ENCODE measurements around the gene VIT.

VIT gene

DNA sequence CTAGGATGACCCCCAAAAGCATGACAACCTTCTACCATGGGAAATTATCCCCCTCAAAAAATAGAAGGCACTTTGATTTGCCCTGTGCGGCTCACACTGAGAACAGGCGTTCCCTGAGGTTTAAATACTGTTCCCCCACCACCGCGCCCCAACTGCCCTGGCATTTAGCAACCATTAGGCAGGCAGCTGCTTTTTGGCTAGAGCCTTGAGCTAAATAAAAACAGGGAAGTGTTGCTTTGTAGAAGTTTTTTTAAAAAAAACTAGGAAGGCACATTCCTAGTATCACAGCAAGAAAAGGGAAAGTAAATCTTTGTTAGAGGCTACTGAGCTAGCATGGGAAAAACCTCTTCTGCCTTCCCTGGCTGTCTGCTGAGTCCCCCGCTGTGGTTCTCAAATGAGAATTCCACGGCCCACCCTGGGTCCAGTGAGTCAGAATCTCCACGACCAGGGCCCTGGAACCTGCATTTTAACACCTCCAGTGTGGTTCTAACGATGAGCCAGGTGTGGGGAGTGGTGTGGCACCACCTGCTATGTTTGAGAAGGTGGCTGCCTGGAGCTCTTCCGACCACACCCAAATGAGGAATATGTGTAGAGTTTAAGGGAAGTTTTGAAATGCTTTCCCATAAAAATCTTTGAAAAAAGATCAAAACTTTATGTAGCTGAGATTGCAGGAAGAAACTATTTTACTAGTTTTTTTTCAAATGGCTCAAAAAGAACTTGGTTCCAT lies 66.4 kb downstream of the VIT start:
- no peak for DNase-seq (ENCODE audit: low read depth in 2 of 2)

DNA sequence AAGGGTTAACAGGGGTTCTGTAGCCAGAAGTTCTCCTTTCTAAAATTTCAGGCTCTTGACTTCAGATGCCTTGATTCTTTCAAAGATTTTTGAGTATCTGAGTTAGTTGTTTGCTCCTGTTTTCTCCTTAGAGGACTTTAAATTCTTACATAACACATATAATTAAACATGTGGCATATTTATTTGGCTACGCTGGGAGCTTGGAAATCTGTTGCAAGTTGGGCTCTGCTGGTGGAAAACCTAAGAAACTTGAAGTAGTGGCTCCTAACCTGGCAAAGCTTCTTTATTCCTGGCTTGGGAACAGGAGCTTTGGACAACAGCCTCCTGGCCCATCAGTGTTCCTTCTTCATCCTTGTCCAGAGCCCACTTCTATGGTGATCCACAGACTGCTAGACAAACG lies 72.6 kb downstream of the VIT start:
- no peak for DNase-seq (ENCODE audit: low read depth in 2 of 2)

DNA sequence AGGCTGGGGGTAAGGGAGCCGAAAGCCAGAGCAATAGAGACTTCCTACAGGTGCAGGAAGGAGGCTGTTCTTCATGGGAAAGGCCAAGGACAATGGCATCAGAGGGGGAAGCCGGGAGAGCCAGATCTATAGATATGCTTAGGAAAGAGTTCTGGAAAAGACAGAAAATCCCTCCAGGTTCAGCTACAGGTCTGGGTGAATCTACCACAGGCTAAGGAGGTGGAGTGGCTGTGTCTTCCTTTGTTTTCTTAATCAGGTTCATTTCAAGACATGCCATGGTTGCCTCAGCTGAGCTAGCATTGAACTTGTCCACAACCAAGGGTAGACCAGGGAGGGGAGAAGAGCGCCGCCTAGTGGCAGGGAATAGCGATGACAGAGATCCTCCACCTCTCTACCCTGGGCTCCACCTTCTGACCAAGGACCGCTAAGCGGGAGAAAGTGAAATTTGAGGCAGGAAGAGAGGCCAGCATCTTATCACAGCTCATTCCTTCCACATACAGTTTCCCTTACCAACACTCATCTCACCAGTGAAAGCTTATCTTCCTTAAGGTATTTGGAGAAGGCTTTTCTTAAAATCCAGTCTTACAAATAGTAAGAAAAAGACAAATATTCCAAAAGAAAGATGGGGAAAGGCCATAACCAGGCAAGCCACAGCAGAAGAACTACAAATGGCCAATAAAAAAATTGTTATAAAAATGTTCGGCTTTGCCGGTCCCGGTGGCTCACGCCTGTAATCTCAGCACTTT lies 74.2 kb downstream of the VIT start:
- DNase-seq (ENCODE audit: low read depth in 2 of 2), result peak; percentile 17 to 31

DNA sequence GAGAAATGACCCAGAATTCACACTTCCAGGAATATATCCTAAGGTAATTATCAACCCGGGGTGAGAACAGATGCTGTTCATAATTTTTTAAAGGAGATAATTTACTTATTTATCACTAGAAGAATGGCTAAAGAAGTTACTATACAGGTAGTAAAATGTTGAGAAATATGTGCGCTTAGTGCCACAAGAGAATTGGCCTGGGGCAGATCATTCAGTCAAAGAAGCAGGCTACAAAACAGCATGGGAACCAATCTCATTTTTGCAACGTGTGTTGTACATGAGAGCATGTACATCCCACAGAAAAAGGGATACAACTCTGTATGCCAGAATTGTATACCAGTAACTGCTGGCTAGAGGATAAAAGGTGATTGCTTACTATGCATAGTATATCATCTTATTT lies 75.2 kb downstream of the VIT start:
- DNase-seq (ENCODE audit: low read depth in 2 of 2), result no peak

DNA sequence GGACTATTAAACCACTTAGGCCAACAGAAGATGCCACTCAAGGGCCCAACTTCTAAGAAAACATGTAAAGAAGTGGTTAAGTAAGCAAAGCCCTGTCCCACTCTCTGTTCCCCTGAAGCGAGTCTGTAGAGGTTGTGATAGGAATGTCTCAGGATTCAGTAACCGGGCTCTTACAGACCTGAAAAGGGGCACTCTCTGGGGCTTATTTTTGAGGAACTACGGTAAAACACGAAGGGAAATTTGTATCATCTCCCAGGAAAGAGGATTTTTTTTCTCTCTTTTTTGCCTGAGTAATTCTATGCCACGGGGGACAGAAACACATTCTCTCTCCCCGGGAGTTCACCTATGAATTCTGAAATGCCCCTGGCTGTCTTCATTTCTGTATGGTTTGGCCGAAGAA lies 77.4 kb downstream of the VIT start:
- no peak for DNase-seq (ENCODE audit: low read depth in 2 of 2)

DNA sequence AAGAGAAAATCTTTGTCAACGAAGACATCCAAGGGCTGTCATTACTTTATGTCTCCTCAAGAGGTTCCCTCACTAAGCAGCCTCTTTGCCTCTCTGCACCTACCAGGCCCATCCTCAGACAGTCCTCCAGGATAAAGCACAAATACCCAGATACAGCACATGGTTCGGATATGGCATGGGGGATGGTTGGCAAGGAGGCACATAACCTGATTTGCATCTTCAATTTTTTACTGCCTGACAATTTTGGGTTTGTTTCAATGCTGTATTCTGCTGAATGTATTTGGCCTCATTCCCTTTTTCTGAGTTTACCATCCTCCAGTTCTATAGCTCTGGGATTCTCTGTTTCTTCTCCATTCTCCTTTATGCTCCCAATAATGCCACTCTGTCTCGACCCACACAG lies 78.8 kb downstream of the VIT start:
- no peak for DNase-seq (ENCODE audit: low read depth in 2 of 2)

DNA sequence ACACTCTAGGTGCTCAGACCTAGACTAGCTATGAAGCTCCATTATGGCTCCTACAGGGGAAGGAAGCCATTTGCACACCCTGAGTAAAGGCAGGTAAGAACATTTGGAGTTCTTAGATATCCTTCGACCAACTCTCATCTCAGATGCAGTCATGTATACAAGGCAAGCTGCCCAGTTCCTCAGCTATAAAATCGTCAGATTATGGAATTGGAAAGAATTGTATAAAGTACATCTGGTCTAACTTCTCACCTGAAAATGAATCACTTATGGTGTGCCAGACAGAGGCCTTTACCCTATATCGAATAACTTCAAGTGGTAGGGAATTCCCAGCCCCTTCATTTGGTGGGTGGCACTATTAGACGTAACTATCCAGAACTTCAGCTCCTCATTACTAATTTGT lies 79.3 kb downstream of the VIT start:
- no peak for DNase-seq (ENCODE audit: low read depth in 2 of 2)

DNA sequence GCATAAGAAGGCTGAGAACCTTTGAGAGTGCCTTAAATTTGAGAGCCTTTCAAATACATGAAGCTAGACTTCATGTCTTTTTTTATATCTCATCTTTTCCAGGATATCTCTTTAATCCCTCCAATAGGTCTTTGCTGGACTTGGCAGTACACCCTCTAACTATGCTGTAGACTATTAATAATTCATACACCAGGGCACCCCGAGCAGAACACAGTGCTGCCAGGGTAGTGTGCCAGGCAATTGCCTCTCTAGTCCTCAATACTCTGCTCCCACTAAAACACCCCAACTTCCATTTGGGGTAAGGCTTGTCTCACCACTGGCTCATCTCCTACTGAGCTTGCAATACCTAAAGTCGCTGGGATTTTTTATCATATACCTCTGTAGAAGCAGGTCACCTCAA lies 80.8 kb downstream of the VIT start:
- DNase-seq (ENCODE audit: low read depth in 2 of 2), result no peak

DNA sequence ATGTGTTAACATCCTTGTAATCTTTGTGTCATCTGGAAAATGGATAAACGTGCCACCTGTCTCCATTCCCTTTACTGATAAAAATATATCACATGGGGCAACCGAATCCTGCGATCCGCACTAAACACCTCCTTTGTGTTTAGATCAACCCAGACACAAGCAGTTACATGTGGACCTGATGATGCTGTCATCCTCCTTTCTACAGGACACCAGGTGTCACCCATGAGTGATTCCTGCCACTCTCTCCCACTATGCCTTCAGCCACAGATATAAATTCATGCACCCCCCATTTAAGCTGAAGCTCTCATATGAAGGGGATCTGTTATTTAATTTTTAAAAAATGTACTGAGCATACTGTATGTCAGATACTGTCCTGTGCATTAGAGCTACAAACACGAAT lies 81.3 kb downstream of the VIT start:
- DNase-seq (ENCODE audit: low read depth in 2 of 2), result no peak

DNA sequence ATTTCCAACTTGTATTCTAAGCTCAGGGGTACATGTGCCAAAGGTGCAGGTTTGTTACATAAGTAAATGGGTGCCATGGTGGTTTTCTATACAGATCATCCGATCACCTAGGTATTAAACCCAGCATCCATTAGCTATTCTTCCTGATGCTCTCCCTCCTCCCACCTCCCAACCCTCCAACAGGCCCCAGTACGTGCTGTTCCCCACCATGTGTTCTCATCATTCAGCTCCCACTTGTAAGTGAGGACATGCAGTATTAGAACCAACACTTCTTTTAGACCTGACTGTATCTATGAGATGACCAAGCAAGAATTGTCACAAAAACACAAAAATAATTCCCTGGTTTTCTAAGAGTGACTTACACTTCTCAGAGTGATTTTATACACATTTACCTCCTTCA lies 83.0 kb downstream of the VIT start:
- DNase-seq (ENCODE audit: low read depth in 2 of 2), result no peak

DNA sequence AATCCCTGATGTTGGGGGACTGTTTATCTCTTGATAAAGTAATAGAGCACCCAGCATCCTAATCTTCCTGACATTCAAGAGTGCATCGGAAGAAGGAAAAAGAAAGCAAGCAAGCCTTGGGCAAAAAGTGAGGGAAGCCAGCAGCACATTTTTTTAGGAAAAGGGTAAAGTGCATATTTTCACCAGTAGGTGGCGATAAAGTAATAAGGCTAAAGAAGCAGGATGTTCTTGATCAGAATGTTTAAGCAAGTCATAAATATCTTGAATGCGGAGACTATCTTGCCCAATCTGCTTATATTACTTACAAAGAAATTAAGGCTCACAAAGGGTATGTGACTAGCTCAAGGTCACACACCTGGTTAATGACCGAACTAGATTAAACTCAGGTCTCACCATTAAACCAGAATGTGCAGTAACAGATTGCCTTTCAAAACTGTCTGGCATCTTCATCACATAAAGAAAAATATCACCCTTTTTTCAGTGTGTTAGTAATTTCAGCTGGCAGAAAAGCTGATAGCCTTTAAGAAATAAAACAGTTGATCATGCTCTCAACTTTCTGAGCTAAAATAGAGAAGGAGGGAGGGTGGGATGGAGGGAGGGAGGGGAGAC lies 83.8 kb downstream of the VIT start:
- DNase-seq (ENCODE audit: low read depth in 2 of 2), result peak in 1 of 2 donors; percentile 14

DNA sequence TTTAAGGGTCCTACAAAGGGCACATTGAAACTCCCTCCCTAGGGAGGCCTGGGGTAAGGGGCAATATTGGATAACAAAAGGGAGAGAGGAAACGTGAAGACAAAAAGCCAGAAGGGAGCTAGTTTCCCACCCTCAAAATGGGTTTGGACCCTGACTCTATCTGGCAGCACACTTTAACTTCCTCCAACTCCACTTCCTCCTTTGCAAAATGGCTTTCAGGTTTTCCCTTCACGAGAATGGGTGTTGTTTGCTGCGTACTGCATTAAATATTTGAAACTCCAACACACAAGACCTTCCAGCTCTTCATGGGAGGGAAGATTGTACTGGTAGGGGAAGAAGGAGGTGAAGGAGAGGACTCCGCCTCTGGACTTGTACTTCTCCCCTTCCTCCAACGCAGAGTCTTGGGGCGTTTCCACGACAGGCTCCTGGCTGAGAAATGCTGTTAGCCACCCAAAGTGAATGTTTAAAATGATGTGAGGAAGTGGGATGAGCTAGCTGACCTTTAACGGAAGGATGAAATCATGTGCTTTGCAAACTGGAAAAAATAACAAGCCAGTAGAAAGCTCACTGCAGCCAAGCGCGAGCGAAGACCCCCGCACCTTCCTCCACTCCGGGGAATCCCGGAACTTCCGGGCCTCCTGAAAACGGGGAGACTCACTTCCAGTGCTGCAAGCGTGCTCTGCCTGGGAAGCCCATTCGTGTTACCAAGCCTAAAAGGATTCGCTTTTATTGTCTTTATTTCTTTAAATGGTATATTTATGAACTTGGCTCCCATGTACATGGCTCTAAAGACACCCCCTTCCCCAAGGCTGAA lies 85.6 kb downstream of the VIT start:
- DNase-seq (ENCODE audit: low read depth in 2 of 2), result no peak

DNA sequence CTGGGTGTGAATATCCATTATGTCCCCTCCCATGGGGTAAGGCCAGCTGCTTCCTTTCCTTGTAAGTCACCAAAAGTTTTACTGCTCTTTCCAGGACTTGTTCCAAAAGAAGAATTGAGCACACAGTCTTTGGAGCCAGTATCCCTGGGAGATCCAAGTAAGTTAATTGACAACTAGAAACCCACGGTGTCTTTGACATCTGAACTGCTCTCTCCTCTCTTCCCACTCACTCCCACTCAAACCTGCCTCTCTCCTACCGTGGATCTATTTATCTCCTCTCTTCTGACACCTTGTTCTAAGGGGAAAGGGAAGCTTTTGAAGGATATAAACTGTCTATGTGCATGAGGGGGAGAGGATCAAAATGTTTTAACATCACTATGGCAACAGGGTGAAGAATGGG lies 86.7 kb downstream of the VIT start:
- no peak for DNase-seq (ENCODE audit: low read depth in 2 of 2)

DNA sequence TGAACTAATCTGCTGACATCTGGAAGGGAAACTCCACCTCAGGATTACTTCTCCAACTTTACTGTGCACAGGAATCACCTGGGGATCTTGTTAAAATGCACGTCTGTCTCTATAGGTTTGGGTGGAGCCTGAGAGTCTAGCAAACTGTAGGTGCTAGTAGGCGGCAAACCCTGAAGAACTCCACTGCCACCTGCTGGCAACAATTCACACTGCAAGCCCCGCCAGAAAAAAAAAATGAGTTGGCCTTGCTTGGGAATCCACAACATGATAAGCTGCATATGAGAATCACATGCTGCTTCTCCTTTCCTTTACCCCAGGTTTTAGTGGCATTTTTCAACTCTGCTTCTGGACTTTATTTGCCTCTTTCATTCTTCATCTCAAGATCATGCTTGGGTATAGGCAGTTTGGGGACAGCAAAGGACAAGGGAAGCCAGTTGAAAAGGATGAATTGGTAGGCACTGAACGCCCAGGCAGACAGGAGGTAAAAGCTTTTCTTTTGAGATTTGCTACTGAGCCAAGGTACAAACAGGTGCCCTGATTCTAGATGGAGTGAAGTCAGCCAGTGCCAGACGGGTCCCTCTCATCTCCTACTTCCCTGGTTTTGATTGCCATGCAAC lies 88.8 kb downstream of the VIT start:
- DNase-seq (ENCODE audit: low read depth in 2 of 2), result peak; percentile 47 to 59

DNA sequence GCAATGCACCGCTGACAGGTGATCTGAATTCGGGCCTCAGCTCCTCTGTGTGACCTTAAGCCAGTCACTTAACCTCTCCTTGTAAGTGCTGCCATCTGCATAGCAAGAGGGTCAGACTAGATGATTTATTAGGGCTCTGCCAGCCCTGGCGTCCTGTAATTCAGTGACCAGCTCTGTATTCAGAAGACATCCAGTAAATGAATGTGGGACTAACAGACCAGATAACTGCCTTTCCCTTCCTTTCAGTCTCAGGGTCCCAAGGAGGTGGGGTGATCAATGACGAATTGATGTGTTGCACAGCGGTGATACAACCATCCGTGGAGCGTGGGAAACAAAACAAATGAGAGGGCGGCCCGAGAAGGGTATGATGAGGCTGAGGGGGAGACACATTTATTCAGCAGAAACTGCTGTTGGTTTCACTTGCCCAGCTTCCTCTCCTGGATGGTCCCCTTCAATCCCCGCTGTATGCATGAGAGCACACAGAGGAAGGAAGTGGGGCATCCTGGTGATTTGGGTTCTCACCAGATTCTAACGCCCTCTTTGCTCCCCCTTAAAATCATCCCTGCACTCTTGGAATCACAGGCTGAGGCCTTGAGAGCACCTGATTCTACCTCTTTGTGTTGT lies 92.8 kb downstream of the VIT start:
- no peak for DNase-seq (ENCODE audit: low read depth in 2 of 2)

DNA sequence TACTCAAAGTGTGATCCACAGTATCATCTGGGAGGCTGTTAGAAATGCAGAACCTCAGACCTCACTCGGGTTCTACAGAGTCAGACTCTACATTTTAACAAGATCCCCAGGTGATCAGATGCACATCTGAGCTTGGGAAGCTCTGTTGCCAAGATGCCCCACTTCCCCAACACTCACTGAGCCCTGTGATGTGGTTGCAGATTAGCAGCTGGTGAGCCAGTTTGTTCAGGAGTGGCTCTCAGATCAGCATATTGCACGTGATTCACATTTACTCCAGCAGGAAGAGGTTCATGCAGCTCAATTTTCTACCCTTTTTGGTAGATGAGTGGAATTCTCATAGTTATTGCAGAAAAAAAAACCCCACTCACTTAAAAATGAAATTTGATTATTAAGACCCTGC lies 96.4 kb downstream of the VIT start:
- no peak for DNase-seq (ENCODE audit: low read depth in 2 of 2)

DNA sequence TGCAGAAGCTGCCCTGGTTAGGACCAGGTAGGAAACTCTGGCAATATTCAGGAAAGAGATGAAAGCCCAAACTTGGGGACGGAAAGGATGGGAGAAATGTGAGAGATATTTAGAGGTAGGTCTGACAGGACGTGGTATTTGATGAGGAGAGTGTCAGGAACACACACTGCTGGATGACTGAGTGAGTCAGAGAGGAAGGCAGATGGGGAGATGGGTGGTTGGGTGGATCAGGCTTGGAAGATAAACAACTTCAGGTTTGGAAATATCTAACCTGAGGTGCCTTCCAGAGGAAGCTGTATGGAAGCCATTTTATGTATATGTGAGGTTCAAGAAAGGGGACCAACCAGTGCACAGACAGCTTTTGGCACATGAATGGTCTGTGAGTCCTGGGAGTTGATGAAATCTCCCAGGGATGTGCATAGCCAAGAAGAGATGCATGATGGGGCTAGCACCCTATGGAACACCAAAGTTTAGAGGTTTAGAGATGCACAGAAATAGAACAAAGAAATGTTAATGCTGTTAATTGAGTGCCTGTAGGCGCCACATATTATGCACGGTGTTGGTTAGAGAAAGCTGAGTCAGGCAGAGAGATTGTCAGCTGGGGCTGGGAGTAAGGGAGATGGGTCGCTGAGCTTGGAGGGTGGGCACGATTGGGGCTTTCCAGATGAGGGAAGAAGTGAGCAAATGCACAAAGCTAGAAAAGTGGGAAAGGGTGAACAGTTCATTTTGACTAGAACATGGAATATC lies 101.0 kb downstream of the VIT start:
- no peak for DNase-seq (ENCODE audit: low read depth in 2 of 2)

DNA sequence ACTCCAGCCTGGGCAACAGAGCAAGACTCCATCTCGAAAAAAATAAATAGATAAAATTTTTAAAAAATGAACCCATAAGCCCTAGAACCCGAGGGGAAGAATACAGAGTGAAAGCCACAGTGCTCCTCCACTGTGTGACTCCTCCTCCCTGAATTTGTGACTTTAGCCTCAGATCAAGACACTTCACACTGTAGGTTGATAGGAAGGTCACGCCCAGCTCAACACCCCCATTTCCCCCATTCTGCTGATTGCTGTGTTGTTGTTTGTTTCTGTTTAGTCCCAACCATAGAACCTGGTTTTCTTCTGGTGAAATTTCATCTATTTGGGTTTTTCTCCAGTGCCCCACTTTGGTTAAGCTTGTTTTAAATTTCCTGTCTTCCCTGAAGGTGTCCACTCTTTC lies 102.2 kb downstream of the VIT start:
- no peak for DNase-seq (ENCODE audit: low read depth in 2 of 2)

DNA sequence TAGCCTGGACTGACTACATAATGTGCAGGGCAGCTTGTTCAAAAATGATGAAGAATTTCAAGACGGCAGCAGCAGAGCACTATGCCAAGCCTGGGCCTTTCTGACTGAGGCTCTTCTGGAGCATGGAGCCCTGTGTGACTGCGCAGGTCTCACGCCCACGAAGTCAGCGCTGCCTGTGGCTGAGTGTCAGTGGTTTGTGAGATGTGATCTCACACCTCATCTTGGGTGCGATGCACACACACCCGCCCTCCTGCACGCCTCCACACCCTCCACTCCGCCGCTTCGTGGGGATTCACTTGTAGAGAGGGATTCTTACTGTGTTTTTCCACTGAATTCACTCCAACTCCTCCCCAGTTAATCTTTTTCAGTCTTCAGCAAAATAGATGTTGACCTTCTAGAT lies 103.9 kb downstream of the VIT start:
- peak; percentile 36 to 40 for DNase-seq (ENCODE audit: low read depth in 2 of 2)

DNA sequence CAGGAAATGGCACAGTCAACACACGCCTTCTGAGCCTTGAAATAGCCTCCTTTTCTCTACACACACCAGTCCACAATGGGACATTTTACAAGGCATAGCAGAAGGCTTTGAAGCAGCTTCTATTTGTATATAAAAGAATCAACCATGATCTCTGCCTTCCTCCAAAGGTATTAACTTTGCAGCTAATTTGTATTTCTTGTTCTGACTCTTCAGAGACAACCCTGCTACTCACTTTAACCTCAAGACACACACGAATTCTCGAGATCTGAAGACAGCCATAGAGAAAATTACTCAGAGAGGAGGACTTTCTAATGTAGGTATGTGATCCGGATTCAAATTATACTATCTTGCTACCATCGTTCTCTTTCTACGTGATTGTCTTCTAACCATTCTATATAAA lies 104.6 kb downstream of the VIT start:
- DNase-seq (ENCODE audit: low read depth in 2 of 2), result no peak

DNA sequence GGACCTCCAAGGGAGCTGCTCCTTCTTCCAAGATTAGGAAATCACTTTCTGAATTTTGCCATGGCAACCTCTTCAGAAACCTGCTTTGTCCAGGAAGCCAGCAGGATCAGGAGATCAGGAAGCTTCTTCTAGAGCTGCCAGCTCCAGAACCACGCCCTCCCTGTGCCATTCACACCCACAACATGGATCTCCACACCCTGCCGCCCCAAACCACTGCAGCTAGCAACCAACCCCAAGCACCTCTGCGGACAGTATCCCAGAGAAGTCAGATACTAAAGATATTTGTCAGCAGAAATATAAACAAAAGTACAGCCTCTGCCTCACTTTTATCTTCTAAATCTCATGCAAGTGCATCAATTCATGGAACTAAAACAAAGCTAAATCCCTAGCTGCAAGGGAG lies 106.4 kb downstream of the VIT start:
- DNase-seq (ENCODE audit: low read depth in 2 of 2), result no peak

All from activated CD4-positive, alpha-beta T cell treated with anti-CD3 and anti-CD28 coated beads for 24 hours (primary cell).